BJ (cell line): ENCODE results near the gene WFS1. TPM values are rescaled to one million over a fixed set of nuclear protein-coding genes. Genes with fewer than 3 reads are reported as not detected.

Experiments
- CTCF ChIA-PET: fragments of 350-600 bp; formaldehyde crosslinking; extraction: SDS; loops from one replicate; lab custom pipeline; 2021; ENCODE audit warnings: antibody characterized with exemption, inconsistent platforms; lab: Yijun Ruan, JAX
- POLR2A ChIA-PET: fragments of 300-600 bp; sonication (Branson Sonifier 250); formaldehyde crosslinking; extraction: SDS; loops from one replicate; lab custom pipeline; 2021; ENCODE audit warnings: antibody characterized with exemption; lab: Charles Lee
- DNase-seq: peaks from one replicate; pipeline ENCODE4 v3.0.0-alpha.2; 2011; ENCODE audit warnings: low read depth
- H3K27me3 ChIP-seq: 2 replicates; pipeline ENCODE4 v1.6.0; 2011; ENCODE audit warnings: low read length; ENCODE audit not compliant: control insufficient read depth, insufficient read depth
- H3K36me3 ChIP-seq: 2 replicates; pipeline ENCODE4 v1.5.1; 2011; ENCODE audit warnings: low read length; ENCODE audit not compliant: control insufficient read depth, insufficient read depth
- H3K4me3 ChIP-seq: 2 replicates; pipeline ENCODE4 v1.5.1; 2011; ENCODE audit warnings: low read depth, mild to moderate bottlenecking, control low read depth, low read length
- polyA plus RNA-seq: library from polyadenylated mRNA; depleted of rRNA; stranded (reverse); fragments of >200 nt; gene quantifications from 2 replicates; pipeline ENCODE4 v1.2.3, GENCODE V29; 2011
- TF ChIP-seq, protein P1 (sequence below): IDR thresholded peaks from 2 replicates; pipeline ENCODE4 v1.5.1; 2011; ENCODE audit warnings: low read depth, mild to moderate bottlenecking, control low read depth, inconsistent platforms, low read length, moderate library complexity; ENCODE audit not compliant: insufficient read depth

The WFS1 gene
- polyA plus RNA-seq, 1 experiment = 66.4 TPM

DNA sequence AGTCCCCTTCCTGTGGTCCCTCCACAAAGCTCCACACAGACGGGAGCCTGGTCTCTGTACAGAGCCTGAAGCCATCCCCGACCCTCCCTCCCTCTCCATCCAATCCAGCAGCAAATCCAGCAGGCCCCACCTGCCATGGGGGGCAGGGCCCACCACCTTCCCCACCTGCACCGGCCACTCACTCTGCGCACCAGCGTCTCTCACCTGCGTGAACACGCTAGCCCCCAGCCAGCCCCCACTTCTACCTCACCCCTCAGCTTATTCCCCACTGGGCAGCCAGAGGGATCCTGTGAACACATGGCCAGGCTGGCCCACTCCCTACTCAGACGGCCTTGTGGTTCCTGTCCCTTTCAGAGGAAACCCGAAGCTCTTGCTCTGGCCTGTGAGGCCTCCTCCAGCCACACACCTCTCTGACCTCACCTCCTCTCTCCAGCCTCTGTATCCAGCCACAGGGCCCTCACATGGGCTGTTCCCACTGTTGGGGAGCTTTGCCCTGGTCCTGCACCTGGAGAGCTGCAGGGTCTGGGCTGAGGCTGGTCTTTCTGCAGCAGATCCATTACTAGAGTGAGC, 70.9 kb downstream of the WFS1 start:
- H3K27me3 ChIP-seq = 0 out of 2 replicates have a peak, but pooled peaks cover 3% of the 10 kb centered on the region
- H3K4me3 ChIP-seq = no peak overlapping the region
- CTCF ChIA-PET = interaction anchor here (2.0 to 5.6 kb wide), 3 partner anchors 9 to 90 kb away, joined by 7 to 51 read pairs (median 10); no protein-coding TSS in a partner anchor
- DNase-seq = no peak
- no peaks in the 10 kb centered on the region for H3K36me3 ChIP-seq
- TF ChIP-seq, protein P1, sequence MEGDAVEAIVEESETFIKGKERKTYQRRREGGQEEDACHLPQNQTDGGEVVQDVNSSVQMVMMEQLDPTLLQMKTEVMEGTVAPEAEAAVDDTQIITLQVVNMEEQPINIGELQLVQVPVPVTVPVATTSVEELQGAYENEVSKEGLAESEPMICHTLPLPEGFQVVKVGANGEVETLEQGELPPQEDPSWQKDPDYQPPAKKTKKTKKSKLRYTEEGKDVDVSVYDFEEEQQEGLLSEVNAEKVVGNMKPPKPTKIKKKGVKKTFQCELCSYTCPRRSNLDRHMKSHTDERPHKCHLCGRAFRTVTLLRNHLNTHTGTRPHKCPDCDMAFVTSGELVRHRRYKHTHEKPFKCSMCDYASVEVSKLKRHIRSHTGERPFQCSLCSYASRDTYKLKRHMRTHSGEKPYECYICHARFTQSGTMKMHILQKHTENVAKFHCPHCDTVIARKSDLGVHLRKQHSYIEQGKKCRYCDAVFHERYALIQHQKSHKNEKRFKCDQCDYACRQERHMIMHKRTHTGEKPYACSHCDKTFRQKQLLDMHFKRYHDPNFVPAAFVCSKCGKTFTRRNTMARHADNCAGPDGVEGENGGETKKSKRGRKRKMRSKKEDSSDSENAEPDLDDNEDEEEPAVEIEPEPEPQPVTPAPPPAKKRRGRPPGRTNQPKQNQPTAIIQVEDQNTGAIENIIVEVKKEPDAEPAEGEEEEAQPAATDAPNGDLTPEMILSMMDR = no peak
- POLR2A ChIA-PET = no interaction called here

DNA sequence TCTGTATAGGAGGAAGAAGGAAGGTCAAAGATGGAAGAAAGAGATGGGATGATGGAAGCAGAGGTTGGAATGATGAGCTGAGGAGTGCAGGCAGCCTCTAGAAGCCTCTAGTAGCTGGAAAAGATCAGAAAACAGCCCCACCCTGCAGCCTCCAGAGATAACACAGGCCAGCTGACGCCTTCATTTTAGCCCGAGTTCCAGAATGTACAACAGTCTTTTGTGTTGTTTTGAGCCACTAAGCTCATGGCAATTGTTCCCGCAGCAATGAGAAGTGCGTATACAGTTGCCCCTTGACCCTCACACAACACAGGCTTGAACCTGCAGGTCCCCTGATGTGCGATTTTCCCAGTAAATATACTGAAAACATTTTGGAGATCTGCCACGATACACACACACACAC, 72.0 kb downstream of the WFS1 start:
- Histone ChIP-seq H3K36me3 (no peaks in the 10 kb centered on the region), H3K4me3 (no peak overlapping the region), H3K27me3 (0 out of 2 replicates have a peak, but pooled peaks cover 3% of the 10 kb centered on the region)
- DNase-seq = no peak
- TF ChIP-seq, protein P1 = no peak
- ChIA-PET POLR2A (no interaction called here), CTCF (interaction anchor here (1.8 to 5.6 kb wide), 4 partner anchors 10 to 91 kb away, joined by 5 to 51 read pairs (median 8); no protein-coding TSS in a partner anchor)

DNA sequence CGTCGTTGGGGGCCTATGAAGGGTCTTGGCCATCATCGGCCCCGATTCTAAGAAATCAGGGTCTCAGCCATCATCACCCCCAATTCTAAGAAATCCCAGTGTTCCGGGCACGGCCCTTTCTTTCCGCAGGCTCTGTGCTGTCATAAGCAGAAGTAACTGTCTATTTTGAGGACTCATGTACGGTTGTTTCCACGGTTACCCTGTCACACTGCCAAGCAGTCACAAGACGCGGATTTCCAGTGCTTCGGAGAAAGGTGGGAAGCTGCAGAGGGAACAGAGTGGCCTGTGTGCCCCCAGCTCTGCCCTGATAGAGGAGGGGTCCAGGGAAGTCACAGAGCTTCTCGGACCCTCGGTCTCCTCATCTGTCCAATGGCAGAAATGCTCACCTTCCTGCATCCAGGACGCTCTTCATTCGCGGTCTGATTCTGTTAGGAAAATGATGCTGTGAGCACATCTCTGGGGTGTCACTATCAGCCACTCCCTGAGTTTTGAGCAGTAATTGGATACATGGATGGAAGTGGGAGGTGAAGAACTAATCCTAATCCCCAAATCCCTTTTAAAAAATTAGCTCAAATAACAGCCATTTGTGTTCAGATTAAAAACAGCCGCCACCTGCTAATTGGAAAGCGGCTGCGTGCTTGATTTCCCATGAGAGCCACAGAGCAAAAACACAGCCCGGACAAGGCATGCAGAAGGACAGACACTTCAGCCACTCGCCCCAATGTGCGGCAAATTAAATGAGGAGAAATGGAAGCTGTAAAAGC, 73.1 kb downstream of the WFS1 start:
- CTCF ChIA-PET = interaction anchor here (0.8 to 5.6 kb wide), 5 partner anchors 11 to 93 kb away, joined by 3 to 51 read pairs (median 5); no protein-coding TSS in a partner anchor

DNA sequence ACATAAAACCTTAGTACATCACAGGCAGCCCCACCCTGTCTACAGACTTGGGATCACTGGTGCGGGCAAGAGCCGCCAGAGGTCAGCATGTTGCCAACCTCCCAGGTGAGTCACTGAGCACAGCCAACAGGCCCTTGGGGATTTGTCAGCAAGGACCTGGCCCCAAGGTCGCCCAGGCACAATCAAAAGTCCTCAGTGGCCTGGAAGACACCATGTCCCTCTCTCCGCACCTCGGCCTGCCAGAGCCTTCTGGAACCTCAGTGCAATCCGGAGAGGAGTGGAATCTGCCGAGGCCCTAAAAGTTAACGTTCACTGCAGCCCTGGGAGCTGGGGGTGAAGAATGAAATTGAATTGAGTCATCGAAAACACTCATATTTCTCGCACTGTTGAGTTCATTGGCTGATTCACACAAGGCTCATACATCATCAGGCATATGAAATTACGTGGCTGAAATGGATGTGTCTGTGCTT, 74.3 kb downstream of the WFS1 start:
- CTCF ChIA-PET = interaction anchor here (1.4 to 5.6 kb wide), 3 partner anchors 12 to 80 kb away, joined by 4 to 51 read pairs (median 9); no protein-coding TSS in a partner anchor
- POLR2A ChIA-PET = no interaction called here
- no peak for DNase-seq
- H3K4me3 ChIP-seq = no peak overlapping the region
- H3K36me3 ChIP-seq = no peaks in the 10 kb centered on the region
- 0 out of 2 replicates have a peak, but pooled peaks cover 3% of the 10 kb centered on the region for H3K27me3 ChIP-seq
- TF ChIP-seq, protein P1 = no peak

More for the DNA sequence above, 73.1 kb downstream of the WFS1 start:
- TF ChIP-seq, protein P1 = no peak
- Histone ChIP-seq H3K36me3 (no peaks in the 10 kb centered on the region), H3K4me3 (no peak overlapping the region), H3K27me3 (0 out of 2 replicates have a peak, but pooled peaks cover 3% of the 10 kb centered on the region)
- no peak for DNase-seq
- POLR2A ChIA-PET = no interaction called here
